ENCODE measurements around the gene BRD7.

- TF ChIP-seq CTCF (conservative IDR thresholded peaks at IDR 0.05 in 1 of 2, IDR thresholded peaks at IDR 0.05 in 1 of 2; ENCODE audit: extremely low read depth in 1 of 2, insufficient read depth in 1 of 2, low read depth in 1 of 2, low read length in 2 of 2) (no peak), EZH2 (IDR thresholded peaks at IDR 0.05; ENCODE audit: borderline replicate concordance, low read length) (no peak)
Measured at GRCh38 chr16:50326264-50326663, 42.5 kb downstream of the BRD7 start.

All from mammary epithelial cell (primary cell).